Esophagus muscularis mucosa (tissue), 4 donors: ENCODE results near the gene CCNE1. TPM values are rescaled to one million over a fixed set of nuclear protein-coding genes. Genes with fewer than 3 reads are reported as not detected.

ENCODE experiments used
- DNase-seq: peaks from one replicate; pipeline ENCODE4 v3.0.0-alpha.2; 2017; ENCODE audit errors: extremely low spot score
- H3K27ac ChIP-seq, 4 donors: fragments of 200-600 bp; sonication (generic); replicated peaks in 1 of 4; 1 replicate in 3 of 4; 2 replicates in 1 of 4; pipeline ENCODE4 v1.5.1; 2016 to 2019; ENCODE audit warnings: mild to moderate bottlenecking in 1 of 4
- H3K27me3 ChIP-seq, 4 donors: fragments of 200-600 bp; sonication (generic); one replicate each; pipeline versions ENCODE4 v1.5.1 to v1.6.0; 2016 to 2019
- H3K36me3 ChIP-seq, 4 donors: fragments of 200-600 bp; sonication (generic); one replicate each; pipeline ENCODE4 v1.5.1; 2016 to 2019
- H3K4me1 ChIP-seq, 4 donors: fragments of 200-600 bp; sonication (generic); one replicate each; pipeline ENCODE4 v1.5.1; 2016 to 2019
- H3K4me3 ChIP-seq, 4 donors: fragments of 200-600 bp; sonication (generic); 1 replicate in 2 of 4; 2 replicates in 2 of 4; pipeline ENCODE4 v1.5.1; 2016 to 2019; ENCODE audit warnings: mild to moderate bottlenecking in 4 of 4, moderate library complexity in 1 of 4
- H3K9me3 ChIP-seq, 4 donors: fragments of 200-600 bp; sonication (generic); 1 replicate in 3 of 4; 2 replicates in 1 of 4; pipeline ENCODE4 v1.5.1; 2016 to 2019
- CTCF ChIP-seq, 3 experiments: fragments of 200-600 bp in 2 of 3; fragments of 450-650 bp in 1 of 3; sonication (generic) in 2 of 3; IDR thresholded peaks; one replicate each; pipeline ENCODE4 v1.5.1; 2017 to 2019; ENCODE audit warnings: antibody characterized with exemption in 3 of 3, mild to moderate bottlenecking in 2 of 3, moderate library complexity in 1 of 3
- EP300 ChIP-seq: sonication (generic); formaldehyde crosslinking; IDR thresholded peaks from one replicate; pipeline ENCODE4 v1.6.1; 2017; ENCODE audit warnings: antibody characterized with exemption
- POLR2A ChIP-seq: fragments of 450-650 bp; IDR thresholded peaks from one replicate; pipeline ENCODE4 v1.6.1; 2017; ENCODE audit warnings: antibody characterized with exemption, moderate library complexity, mild to moderate bottlenecking, low read depth
- POLR2AphosphoS5 ChIP-seq, 2 donors: sonication (generic); formaldehyde crosslinking; IDR thresholded peaks; one replicate each; pipeline ENCODE4 v1.6.1; 2017; ENCODE audit warnings: antibody characterized with exemption in 2 of 2
- WGBS: methylation state at CpG from one replicate; pipeline ENCODE4 v1.1.5; 2018; 5-methylcytosine and 5-hydroxymethylcytosine counted together
- intact Hi-C: fragments of 100-400 bp; cut with DNase I; formaldehyde crosslinking; loops from one replicate; pipeline ENCODE4 v1.15.1; 2023
- total RNA-seq, 4 donors: library from RNA; depleted of rRNA; stranded (reverse); fragments of >200 nt; gene quantifications; one replicate each; pipeline versions ENCODE4 v1.1.0 to v1.2.1, GENCODE V29; 2016

CCNE1 gene
- total RNA-seq, 4 donors from 2014 or later = 0.42 to 4.0 (median 2.4) TPM

GRCh38 chr19:29767039-29767735, 44.6 kb upstream of the CCNE1 start:
- Histone ChIP-seq H3K27me3 (peaks cover 0 to 15% (median 0%) of the 10 kb centered on the region in 4 donors), H3K27ac (no peak overlapping the region), H3K36me3 (no peaks in the 10 kb centered on the region), H3K9me3 (no peaks in the 10 kb centered on the region), H3K4me3 (no peak overlapping the region), H3K4me1 (peaks cover 0 to 5% (median 2%) of the 10 kb centered on the region in 4 donors)
- intact Hi-C loops = no loop called here
- WGBS = 79% methylated on average over 6 of the region's 8 CpGs
- no peak for DNase-seq
- TF ChIP-seq CTCF (IDR thresholded peaks at IDR 0.05) (no peak), EP300 (no peak), POLR2AphosphoS5 (IDR thresholded peaks at IDR 0.05) (no peak), POLR2A (no peak)

DNA sequence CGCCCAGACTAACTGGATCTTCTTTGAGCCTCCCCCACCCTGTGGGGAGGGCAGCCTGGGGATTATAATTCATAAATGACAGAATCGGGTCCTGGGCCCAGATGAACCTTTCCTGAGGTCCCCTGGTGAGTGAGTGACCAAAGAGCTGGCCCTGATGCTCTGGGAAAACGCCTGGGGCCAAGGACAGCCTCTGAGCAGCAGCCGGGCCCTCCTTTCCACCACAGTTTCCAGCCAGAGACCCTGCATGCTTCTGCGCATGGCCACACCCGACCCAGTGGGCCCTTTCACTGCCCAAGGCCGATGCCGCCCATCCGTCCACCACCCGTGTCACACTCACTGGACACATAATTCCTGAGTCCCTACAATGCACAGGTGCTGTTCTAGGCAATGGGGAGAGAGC, 43.6 kb upstream of the CCNE1 start:
- intact Hi-C loops = no loop called here
- Histone ChIP-seq H3K27ac (no peak overlapping the region), H3K27me3 (peaks cover 0 to 15% (median 0%) of the 10 kb centered on the region in 4 donors), H3K36me3 (no peaks in the 10 kb centered on the region), H3K9me3 (no peaks in the 10 kb centered on the region), H3K4me1 (peaks cover 0 to 5% (median 2%) of the 10 kb centered on the region in 4 donors), H3K4me3 (no peak overlapping the region)
- no peak for DNase-seq
- WGBS = 92% methylated on average over 8 of the region's 10 CpGs
- TF ChIP-seq POLR2AphosphoS5 (IDR thresholded peaks at IDR 0.05) (no peak), EP300 (no peak), CTCF (IDR thresholded peaks at IDR 0.05) (no peak), POLR2A (no peak)

GRCh38 chr19:29769997-29770396, 41.8 kb upstream of the CCNE1 start:
- H3K27ac ChIP-seq = no peak overlapping the region
- H3K4me1 ChIP-seq = peaks cover 0 to 5% (median 2%) of the 10 kb centered on the region in 4 donors
- intact Hi-C loops = loop anchor here (5.0 kb wide), 1 partner anchor 102 kb away; no protein-coding TSS in a partner anchor
- TF ChIP-seq EP300 = no peak
- no peak for TF ChIP-seq CTCF (IDR thresholded peaks at IDR 0.05)
- TF ChIP-seq POLR2A = no peak
- DNase-seq = no peak
- no peaks in the 10 kb centered on the region for H3K36me3 ChIP-seq
- H3K4me3 ChIP-seq = no peak overlapping the region
- 85% methylated on average over 6 of the region's 8 CpGs for WGBS
- H3K27me3 ChIP-seq = peaks cover 0 to 1% (median 0%) of the 10 kb centered on the region in 4 donors
- no peaks in the 10 kb centered on the region for H3K9me3 ChIP-seq

- WGBS = 94% methylated on average over 7 of the region's 7 CpGs
- no peak for DNase-seq
- TF ChIP-seq EP300 (no peak), POLR2A (no peak), POLR2AphosphoS5 (IDR thresholded peaks at IDR 0.05) (no peak), CTCF (IDR thresholded peaks at IDR 0.05) (no peak)
- intact Hi-C loops = loop anchor here (5.0 kb wide), 1 partner anchor 102 kb away; no protein-coding TSS in a partner anchor
- Histone ChIP-seq H3K9me3 (no peaks in the 10 kb centered on the region), H3K4me1 (peaks cover 0 to 5% (median 4%) of the 10 kb centered on the region in 4 donors), H3K27ac (no peak overlapping the region), H3K4me3 (no peak overlapping the region), H3K27me3 (no peaks in the 10 kb centered on the region), H3K36me3 (no peaks in the 10 kb centered on the region)
These were observed 41.1 kb upstream of the CCNE1 start for GRCh38 chr19:29770648-29771047.
